ENCODE data around the gene DUSP10.

The DUSP10 gene

GRCh38 chr1:221697923-221698425 lies 43.9 kb downstream of the DUSP10 start:
- H3K27ac ChIP-seq (ENCODE audit: low read depth, low read length) = no peak overlapping the region

GRCh38 chr1:221696718-221697461 lies 45.0 kb downstream of the DUSP10 start:
- no peak overlapping the region for H3K4me3 ChIP-seq (ENCODE audit: low read depth in 1 of 2, low read length in 2 of 2)
- H3K4me1 ChIP-seq (ENCODE audit: insufficient read depth, low read length) = peaks cover 8% of the 10 kb centered on the region
- no peak overlapping the region for H3K27ac ChIP-seq (ENCODE audit: low read depth, low read length)
- H3K36me3 ChIP-seq (ENCODE audit: insufficient read depth, low read length) = peaks cover 4% of the 10 kb centered on the region
- H3K9ac ChIP-seq (ENCODE audit: low read length) = no peak overlapping the region
- peaks cover 4% of the 10 kb centered on the region for H3K9me3 ChIP-seq (ENCODE audit: low read length)
- H3K27me3 ChIP-seq (ENCODE audit: control insufficient read depth in 1 of 2, insufficient read depth in 2 of 2, low read length in 2 of 2) = no peaks in the 10 kb centered on the region

More at GRCh38 chr1:221697923-221698425, 43.9 kb downstream of the DUSP10 start:
- peaks cover 14% of the 10 kb centered on the region for H3K36me3 ChIP-seq (ENCODE audit: insufficient read depth, low read length)
- peaks cover 4% of the 10 kb centered on the region for H3K9me3 ChIP-seq (ENCODE audit: low read length)
- H3K4me1 ChIP-seq (ENCODE audit: insufficient read depth, low read length) = peaks cover 8% of the 10 kb centered on the region
- no peaks in the 10 kb centered on the region for H3K27me3 ChIP-seq (ENCODE audit: control insufficient read depth in 1 of 2, insufficient read depth in 2 of 2, low read length in 2 of 2)
- no peak overlapping the region for H3K9ac ChIP-seq (ENCODE audit: low read length)
- H3K4me3 ChIP-seq (ENCODE audit: low read depth in 1 of 2, low read length in 2 of 2) = no peak overlapping the region

- Histone ChIP-seq H3K36me3 (ENCODE audit: insufficient read depth, low read length) (no peaks in the 10 kb centered on the region), H3K27me3 (ENCODE audit: control insufficient read depth in 1 of 2, insufficient read depth in 2 of 2, low read length in 2 of 2) (no peaks in the 10 kb centered on the region), H3K9ac (ENCODE audit: low read length) (no peak overlapping the region), H3K9me3 (ENCODE audit: low read length) (peaks cover 4% of the 10 kb centered on the region), H3K27ac (ENCODE audit: low read depth, low read length) (no peak overlapping the region), H3K4me3 (ENCODE audit: low read depth in 1 of 2, low read length in 2 of 2) (no peak overlapping the region), H3K4me1 (ENCODE audit: insufficient read depth, low read length) (peaks cover 8% of the 10 kb centered on the region)
Observed at GRCh38 chr1:221696027-221696426, 45.9 kb downstream of the DUSP10 start.

- no peak overlapping the region for H3K9ac ChIP-seq (ENCODE audit: low read length)
- H3K27ac ChIP-seq (ENCODE audit: low read depth, low read length) = no peak overlapping the region
- H3K9me3 ChIP-seq (ENCODE audit: low read length) = peaks cover 4% of the 10 kb centered on the region
- H3K4me1 ChIP-seq (ENCODE audit: insufficient read depth, low read length) = peaks cover 8% of the 10 kb centered on the region
- H3K36me3 ChIP-seq (ENCODE audit: insufficient read depth, low read length) = no peaks in the 10 kb centered on the region
- H3K27me3 ChIP-seq (ENCODE audit: control insufficient read depth in 1 of 2, insufficient read depth in 2 of 2, low read length in 2 of 2) = no peaks in the 10 kb centered on the region
- no peak overlapping the region for H3K4me3 ChIP-seq (ENCODE audit: low read depth in 1 of 2, low read length in 2 of 2)
Observed at GRCh38 chr1:221695301-221695700, 46.6 kb downstream of the DUSP10 start.

DNA sequence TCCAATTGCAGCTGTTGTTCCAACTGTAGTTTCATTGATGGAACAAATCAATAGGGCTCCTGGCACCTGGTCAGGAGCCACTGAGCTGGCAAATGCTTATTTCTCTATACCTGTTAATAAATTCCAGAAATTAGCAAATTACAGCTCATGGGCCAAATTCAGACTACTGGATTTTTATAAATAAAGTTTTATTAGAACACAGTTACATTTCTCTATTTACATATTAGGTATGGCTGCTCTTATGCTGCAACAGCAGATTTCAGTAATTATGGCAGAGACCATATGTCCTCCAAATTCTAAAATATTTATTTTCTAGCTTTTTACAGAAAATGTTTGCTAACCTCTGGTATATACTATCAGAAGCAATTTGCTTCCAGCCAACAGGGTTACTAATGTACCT lies 47.8 kb downstream of the DUSP10 start:
- Histone ChIP-seq H3K9me3 (ENCODE audit: low read length) (peaks cover 4% of the 10 kb centered on the region), H3K27ac (ENCODE audit: low read depth, low read length) (no peak overlapping the region), H3K9ac (ENCODE audit: low read length) (no peak overlapping the region), H3K4me1 (ENCODE audit: insufficient read depth, low read length) (peaks cover 8% of the 10 kb centered on the region), H3K27me3 (ENCODE audit: control insufficient read depth in 1 of 2, insufficient read depth in 2 of 2, low read length in 2 of 2) (no peaks in the 10 kb centered on the region), H3K36me3 (ENCODE audit: insufficient read depth, low read length) (no peaks in the 10 kb centered on the region), H3K4me3 (ENCODE audit: low read depth in 1 of 2, low read length in 2 of 2) (no peak overlapping the region)

- Histone ChIP-seq H3K36me3 (ENCODE audit: insufficient read depth, low read length) (no peaks in the 10 kb centered on the region), H3K4me1 (ENCODE audit: insufficient read depth, low read length) (peaks cover 5% of the 10 kb centered on the region), H3K9me3 (ENCODE audit: low read length) (peaks cover 4% of the 10 kb centered on the region), H3K9ac (ENCODE audit: low read length) (no peak overlapping the region), H3K27me3 (ENCODE audit: control insufficient read depth in 1 of 2, insufficient read depth in 2 of 2, low read length in 2 of 2) (no peaks in the 10 kb centered on the region), H3K27ac (ENCODE audit: low read depth, low read length) (no peak overlapping the region), H3K4me3 (ENCODE audit: low read depth in 1 of 2, low read length in 2 of 2) (no peak overlapping the region)
Observed at GRCh38 chr1:221693087-221693486, 48.8 kb downstream of the DUSP10 start.

DNA sequence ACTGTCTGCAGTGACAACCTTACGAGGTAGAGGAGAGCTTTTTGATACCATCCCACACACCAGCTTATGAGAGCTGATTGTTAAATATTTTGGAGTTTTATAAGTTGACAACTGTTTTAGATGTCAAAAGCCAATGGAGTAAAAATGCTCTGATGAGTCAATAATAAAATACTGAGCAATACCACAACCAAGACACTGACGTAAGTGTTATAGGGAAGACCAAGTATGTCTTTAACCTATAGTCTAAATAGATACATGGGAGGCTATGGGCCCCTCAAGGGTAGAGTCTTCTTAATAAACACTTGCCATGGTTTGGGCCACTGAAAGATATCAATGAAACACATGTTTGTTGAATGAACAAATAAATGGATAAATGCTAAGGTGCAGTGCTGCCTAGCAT lies 49.2 kb downstream of the DUSP10 start:
- peaks cover 4% of the 10 kb centered on the region for H3K9me3 ChIP-seq (ENCODE audit: low read length)
- no peak overlapping the region for H3K27ac ChIP-seq (ENCODE audit: low read depth, low read length)
- no peak overlapping the region for H3K9ac ChIP-seq (ENCODE audit: low read length)
- H3K4me1 ChIP-seq (ENCODE audit: insufficient read depth, low read length) = peaks cover 1% of the 10 kb centered on the region
- H3K4me3 ChIP-seq (ENCODE audit: low read depth in 1 of 2, low read length in 2 of 2) = no peak overlapping the region
- no peaks in the 10 kb centered on the region for H3K27me3 ChIP-seq (ENCODE audit: control insufficient read depth in 1 of 2, insufficient read depth in 2 of 2, low read length in 2 of 2)
- no peaks in the 10 kb centered on the region for H3K36me3 ChIP-seq (ENCODE audit: insufficient read depth, low read length)

- Histone ChIP-seq H3K27ac (ENCODE audit: low read depth, low read length) (no peak overlapping the region), H3K9ac (ENCODE audit: low read length) (no peak overlapping the region), H3K4me3 (ENCODE audit: low read depth in 1 of 2, low read length in 2 of 2) (no peak overlapping the region), H3K9me3 (ENCODE audit: low read length) (peaks cover 4% of the 10 kb centered on the region), H3K27me3 (ENCODE audit: control insufficient read depth in 1 of 2, insufficient read depth in 2 of 2, low read length in 2 of 2) (no peaks in the 10 kb centered on the region), H3K36me3 (ENCODE audit: insufficient read depth, low read length) (no peaks in the 10 kb centered on the region), H3K4me1 (ENCODE audit: insufficient read depth, low read length) (no peaks in the 10 kb centered on the region)
Observed at GRCh38 chr1:221691261-221691660, 50.6 kb downstream of the DUSP10 start.

- H3K9ac ChIP-seq (ENCODE audit: low read length) = no peak overlapping the region
- H3K4me1 ChIP-seq (ENCODE audit: insufficient read depth, low read length) = no peaks in the 10 kb centered on the region
- peaks cover 4% of the 10 kb centered on the region for H3K9me3 ChIP-seq (ENCODE audit: low read length)
- H3K27me3 ChIP-seq (ENCODE audit: control insufficient read depth in 1 of 2, insufficient read depth in 2 of 2, low read length in 2 of 2) = no peaks in the 10 kb centered on the region
- H3K27ac ChIP-seq (ENCODE audit: low read depth, low read length) = no peak overlapping the region
- no peak overlapping the region for H3K4me3 ChIP-seq (ENCODE audit: low read depth in 1 of 2, low read length in 2 of 2)
- no peaks in the 10 kb centered on the region for H3K36me3 ChIP-seq (ENCODE audit: insufficient read depth, low read length)
Observed at GRCh38 chr1:221690858-221691257, 51.0 kb downstream of the DUSP10 start.

DNA sequence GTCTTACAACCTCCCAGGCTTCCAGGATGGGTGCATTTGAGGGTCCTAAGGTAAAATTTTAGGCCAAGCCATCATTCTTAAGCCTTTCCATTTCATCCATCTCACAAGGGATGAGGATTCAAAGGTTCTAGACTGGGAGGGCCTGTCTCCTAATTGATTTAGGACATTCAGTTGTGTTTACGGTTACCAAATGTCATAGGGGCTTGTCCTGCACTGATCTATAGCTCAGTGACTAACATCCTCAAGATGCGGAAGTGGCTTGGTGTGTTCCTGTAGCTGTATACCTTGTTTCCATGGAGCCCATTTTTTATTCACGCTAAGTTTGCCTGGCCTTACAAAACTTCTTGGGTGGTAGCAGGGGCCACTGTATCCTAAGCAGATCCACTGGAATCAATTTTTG lies 52.8 kb downstream of the DUSP10 start:
- H3K9ac ChIP-seq (ENCODE audit: low read length) = no peak overlapping the region
- peaks cover 4% of the 10 kb centered on the region for H3K9me3 ChIP-seq (ENCODE audit: low read length)
- no peaks in the 10 kb centered on the region for H3K4me1 ChIP-seq (ENCODE audit: insufficient read depth, low read length)
- H3K36me3 ChIP-seq (ENCODE audit: insufficient read depth, low read length) = no peaks in the 10 kb centered on the region
- H3K27ac ChIP-seq (ENCODE audit: low read depth, low read length) = no peak overlapping the region
- H3K4me3 ChIP-seq (ENCODE audit: low read depth in 1 of 2, low read length in 2 of 2) = no peak overlapping the region
- H3K27me3 ChIP-seq (ENCODE audit: control insufficient read depth in 1 of 2, insufficient read depth in 2 of 2, low read length in 2 of 2) = no peaks in the 10 kb centered on the region

- Histone ChIP-seq H3K4me1 (ENCODE audit: insufficient read depth, low read length) (no peaks in the 10 kb centered on the region), H3K36me3 (ENCODE audit: insufficient read depth, low read length) (no peaks in the 10 kb centered on the region), H3K27me3 (ENCODE audit: control insufficient read depth in 1 of 2, insufficient read depth in 2 of 2, low read length in 2 of 2) (no peaks in the 10 kb centered on the region), H3K9me3 (ENCODE audit: low read length) (peaks cover 3% of the 10 kb centered on the region), H3K4me3 (ENCODE audit: low read depth in 1 of 2, low read length in 2 of 2) (no peak overlapping the region), H3K27ac (ENCODE audit: low read depth, low read length) (no peak overlapping the region), H3K9ac (ENCODE audit: low read length) (no peak overlapping the region)
Observed at GRCh38 chr1:221688488-221688843, 53.4 kb downstream of the DUSP10 start.
